NCI-H1694 treated with DMSO at 0.1 percent for 48 hours (cell line): ENCODE data around the gene EPS8L3.
"Not testable (repeated sequence)": the region's sequence is repeated elsewhere in the genome, so short reads cannot be mapped to it uniquely, and the experiment has no call there.

Experiments used
- DNase-seq: peaks from one replicate; lab custom pipeline; 2025; lab: John Stamatoyannopoulos, UW

EPS8L3 gene

DNA sequence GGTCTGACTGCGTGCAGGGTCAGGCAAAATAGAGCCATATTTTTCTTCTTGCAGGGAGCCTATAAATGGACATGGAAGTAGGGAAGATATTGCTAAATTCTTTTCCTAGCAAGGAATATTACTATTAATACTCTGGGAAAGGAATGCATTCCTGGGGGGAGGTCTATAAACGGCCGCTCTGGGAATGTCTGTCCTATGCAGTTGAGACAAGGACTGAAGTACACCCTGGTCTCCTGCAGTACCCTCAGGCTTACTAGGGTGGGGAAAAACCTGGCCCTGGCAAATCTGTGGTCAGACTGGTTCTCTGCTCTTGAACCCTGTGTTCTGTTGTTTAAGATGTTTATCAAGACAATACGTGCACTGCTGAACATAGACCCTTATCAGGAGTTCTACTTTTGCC is 54.8 kb downstream of the EPS8L3 start:
- not testable (repeated sequence) for DNase-seq

GRCh38 chr1:109705411-109705810 is 58.3 kb downstream of the EPS8L3 start:
- no peak for DNase-seq

DNA sequence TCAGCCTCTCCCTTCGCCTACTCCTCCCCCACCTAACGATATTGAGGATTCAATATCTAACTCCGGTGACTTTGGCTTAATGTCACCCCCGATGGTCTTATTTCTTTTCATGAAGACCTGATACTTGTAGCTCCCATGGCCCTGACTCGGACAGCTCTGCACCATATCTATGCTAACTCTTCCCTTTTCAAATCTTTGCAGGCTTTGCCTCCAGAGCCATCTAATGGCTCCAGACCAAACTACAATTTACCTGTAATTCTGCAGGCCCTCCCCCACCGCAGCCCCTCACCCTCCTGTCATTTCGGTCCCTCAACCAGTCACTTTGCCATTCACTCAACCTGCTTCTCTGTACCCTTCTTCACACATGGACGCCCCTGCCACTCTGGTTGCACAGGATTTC is 59.5 kb downstream of the EPS8L3 start:
- no peak for DNase-seq

- not testable (repeated sequence) for DNase-seq
These were observed 60.8 kb downstream of the EPS8L3 start for GRCh38 chr1:109702940-109703339.
